ENCODE data around the gene OR56A4.

OR56A4 gene

GRCh38 chr11:5955586-5955985 lies 51.2 kb downstream of the OR56A4 start:
- no peak for DNase-seq

All from DMS79 treated with DMSO at 0.1 percent for 48 hours (cell line).